Astrocyte of the cerebellum (primary cell): ENCODE measurements around the gene EHD1.

ENCODE experiments used
- DNase-seq: peaks from one replicate; pipeline ENCODE4 v3.0.0-alpha.2; 2011; ENCODE audit warnings: low read depth
- H3K4me3 ChIP-seq: 2 replicates; pipeline ENCODE4 v1.5.1; 2011; ENCODE audit warnings: mild to moderate bottlenecking, low read depth, low read length, moderate library complexity
- in situ Hi-C: cut with HindIII; loops from 2 replicates; pipeline ENCODE4 v1.10.0; 2017; ENCODE audit warnings: low sequenced_read_pairs
- TF ChIP-seq, protein P1 (sequence below): IDR thresholded peaks from 2 replicates; pipeline ENCODE4 v1.5.1; 2012; ENCODE audit warnings: low read length, low read depth, moderate library complexity, mild to moderate bottlenecking; ENCODE audit errors: missing control alignments

Gene EHD1

DNA sequence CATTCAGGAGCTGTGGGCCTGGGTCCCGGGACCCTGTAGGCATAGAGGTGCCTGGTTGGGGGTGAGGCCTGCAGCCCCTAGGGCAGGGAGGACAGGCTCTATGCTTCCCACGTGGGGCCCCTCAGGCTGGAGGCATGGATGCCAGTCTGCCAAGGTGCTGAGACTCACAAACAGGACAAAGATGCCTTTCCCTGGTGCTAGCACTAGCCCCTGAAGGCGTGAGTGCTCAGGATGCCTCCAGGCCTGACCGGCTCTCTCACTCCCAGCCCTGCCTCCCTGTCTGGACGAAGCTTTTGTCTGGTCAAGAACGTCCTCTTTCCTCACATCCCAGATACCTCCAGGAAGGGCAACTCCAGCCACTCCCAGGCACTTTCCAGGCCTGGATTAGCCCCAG is 36.1 kb downstream of the EHD1 start:
- in situ Hi-C loops, result no loop called here
- DNase-seq, result no peak
- TF ChIP-seq, protein P1, sequence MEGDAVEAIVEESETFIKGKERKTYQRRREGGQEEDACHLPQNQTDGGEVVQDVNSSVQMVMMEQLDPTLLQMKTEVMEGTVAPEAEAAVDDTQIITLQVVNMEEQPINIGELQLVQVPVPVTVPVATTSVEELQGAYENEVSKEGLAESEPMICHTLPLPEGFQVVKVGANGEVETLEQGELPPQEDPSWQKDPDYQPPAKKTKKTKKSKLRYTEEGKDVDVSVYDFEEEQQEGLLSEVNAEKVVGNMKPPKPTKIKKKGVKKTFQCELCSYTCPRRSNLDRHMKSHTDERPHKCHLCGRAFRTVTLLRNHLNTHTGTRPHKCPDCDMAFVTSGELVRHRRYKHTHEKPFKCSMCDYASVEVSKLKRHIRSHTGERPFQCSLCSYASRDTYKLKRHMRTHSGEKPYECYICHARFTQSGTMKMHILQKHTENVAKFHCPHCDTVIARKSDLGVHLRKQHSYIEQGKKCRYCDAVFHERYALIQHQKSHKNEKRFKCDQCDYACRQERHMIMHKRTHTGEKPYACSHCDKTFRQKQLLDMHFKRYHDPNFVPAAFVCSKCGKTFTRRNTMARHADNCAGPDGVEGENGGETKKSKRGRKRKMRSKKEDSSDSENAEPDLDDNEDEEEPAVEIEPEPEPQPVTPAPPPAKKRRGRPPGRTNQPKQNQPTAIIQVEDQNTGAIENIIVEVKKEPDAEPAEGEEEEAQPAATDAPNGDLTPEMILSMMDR, result no peak

DNA sequence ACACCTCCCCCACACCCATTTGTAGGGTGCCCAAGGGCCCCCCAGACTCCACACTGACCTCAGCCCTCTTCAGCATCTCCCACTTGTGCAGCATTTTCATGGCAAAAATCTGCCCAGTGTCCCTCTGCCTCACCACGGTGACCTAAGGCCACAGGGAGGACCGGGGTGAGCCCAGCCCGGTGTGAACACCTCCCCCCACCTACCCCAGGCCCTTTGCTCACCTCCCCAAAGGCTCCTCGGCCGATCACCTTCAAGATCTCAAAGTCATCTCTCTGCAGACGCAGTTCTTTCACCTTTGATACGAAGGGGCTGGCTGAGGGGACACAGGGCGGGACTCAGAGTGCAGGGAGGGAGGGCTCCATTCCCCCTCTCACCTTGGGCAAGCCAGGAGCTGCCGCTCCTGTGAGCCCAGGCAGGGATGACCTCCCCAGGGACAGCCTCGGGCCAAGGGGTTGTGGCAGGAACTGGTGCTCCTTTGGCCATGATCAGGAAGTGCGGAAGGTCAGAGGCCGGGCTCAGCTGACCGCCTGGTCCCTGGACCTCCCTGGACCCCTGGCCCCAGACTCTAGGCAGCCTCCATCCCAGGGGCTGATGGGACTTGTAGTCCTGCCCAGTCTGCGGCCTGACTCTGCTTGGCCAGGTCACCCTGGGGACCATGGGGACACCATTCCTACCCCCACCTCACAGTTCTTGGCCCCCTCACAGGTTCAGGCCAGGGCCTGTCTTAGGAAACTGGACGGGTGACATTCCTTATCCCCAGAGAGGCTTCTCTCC is 36.6 kb downstream of the EHD1 start:
- no peak overlapping the region for H3K4me3 ChIP-seq
- TF ChIP-seq, protein P1, result no peak
- in situ Hi-C loops, result no loop called here
- no peak for DNase-seq

More for the DNA sequence above, 36.1 kb downstream of the EHD1 start:
- no peak overlapping the region for H3K4me3 ChIP-seq

DNA sequence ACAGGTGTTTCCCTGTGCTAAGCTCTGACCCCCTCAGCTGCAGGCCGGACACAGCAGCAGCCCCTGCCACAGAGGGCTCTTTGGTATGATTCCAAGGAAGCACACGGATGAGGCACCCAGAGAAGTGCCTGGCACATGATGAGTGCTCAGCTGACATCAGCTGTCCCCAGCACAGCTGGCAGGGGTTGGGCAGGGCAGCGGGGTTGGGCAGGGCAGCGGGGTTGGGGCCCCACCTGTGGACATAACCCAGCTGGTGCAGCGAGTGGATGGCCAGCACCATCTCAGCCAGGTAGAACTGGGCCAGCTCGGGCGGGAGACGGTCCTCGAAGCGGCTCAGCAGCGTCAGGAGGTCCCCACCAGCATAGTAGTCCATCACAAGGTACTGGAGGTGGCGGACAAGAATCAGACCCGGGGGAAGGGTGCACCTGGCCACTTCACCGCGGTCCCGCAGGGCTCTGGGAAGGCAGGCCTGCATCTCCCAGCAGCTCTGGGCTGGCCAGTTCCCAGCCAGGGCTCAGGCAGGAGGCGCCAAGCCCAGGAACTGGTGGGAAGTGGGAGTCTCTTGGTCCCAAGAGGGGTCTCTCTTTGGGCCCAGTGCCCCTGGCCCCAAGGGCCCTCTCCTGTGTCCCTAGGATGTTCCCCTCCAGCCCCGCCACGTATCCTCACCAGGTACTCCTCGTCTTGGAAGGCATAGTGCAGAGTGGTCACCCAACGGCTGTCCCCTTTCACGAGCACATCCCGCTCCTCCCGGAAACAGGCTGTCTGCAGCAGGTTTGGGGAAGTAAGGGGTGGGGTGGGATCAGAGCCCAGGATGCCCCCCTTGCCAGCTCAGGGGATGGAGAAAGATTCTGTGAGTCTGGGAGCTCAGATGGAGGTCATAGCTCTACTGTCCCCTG is 38.3 kb downstream of the EHD1 start:
- in situ Hi-C loops, result no loop called here
- no peak overlapping the region for H3K4me3 ChIP-seq
- TF ChIP-seq, protein P1, result no peak
- DNase-seq, result no peak

DNA sequence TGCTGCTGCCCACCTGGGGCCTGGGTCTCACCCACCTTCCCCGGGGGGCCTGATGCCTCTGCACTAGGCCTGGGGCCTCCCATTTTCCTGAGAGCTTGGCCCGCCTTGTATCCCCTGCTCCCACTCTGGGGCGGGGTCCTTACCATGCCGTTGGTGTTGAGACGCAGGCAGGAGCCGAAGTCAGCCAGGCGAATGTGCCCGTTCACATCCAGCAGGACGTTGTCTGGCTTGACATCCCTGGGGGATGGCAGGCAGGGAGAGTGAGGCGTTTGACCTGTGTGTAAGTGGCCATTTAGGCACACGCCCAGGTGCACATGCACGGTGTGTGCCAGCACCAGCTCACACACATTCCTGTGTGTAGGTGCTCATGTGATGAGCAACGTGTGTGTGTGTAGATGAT is 39.1 kb downstream of the EHD1 start:
- TF ChIP-seq, protein P1, result no peak
- DNase-seq, result no peak
- H3K4me3 ChIP-seq, result no peak overlapping the region
- in situ Hi-C loops, result no loop called here

DNA sequence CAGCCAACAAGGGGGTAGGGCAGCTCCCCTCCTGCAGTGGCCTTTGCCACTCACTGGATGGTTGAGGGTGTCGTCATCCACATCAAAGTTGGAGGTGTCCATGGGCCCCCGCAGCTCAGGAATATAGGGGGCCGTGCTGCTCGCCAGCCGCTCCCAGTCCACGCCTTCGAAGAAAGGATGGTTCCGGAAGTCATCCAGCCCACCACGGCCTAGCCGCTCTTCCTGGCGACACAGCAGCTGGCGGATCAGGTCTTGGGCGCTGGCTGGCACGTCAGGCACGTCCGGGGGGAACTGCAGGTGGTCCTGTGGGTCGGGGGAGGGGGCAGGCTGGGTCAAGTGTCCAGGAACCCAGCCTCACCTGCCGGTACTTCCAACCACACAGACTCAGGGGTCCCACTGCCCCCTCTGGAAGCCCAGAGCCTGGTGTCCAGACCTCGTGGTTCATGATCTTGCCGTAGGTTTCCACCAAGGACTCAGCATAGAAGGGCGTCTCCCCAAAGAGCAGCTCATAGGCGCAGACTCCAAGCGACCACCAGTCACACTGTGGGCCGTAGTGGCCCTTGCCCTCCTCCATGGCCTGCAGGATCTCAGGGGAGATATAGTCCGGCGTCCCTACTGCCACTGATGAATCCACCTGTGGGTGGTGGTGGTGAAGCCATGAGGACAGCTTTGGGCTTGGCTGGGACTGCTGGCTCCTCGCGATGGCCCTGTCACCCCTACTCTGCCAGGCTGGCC is 39.7 kb downstream of the EHD1 start:
- no peak overlapping the region for H3K4me3 ChIP-seq
- no peak for DNase-seq
- TF ChIP-seq, protein P1, result no peak
- in situ Hi-C loops, result no loop called here

DNA sequence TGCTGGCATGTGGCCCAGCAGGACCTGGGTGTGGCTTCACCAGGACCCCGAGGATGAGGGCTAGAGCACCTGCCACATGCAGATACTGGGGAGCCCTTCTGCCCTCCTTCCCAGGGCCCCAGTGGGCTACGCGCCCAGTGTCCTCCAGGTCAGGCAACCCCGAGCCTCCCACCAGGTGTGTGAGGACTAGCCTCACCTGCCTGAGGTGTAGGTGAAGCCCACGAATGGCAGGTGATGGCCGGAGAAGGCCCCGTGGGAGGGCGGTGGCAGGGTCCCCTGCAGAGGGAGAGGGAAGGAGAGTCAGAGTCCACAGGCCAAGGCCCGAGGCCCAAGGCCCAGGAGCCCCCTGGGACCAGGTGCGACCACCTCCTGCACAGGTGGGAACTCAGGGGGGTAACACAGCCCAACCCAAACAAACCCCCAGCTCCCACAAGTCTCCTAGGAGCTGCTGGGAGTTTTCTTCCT is 40.5 kb downstream of the EHD1 start:
- TF ChIP-seq, protein P1, result no peak
- DNase-seq, result no peak
- in situ Hi-C loops, result no loop called here
- no peak overlapping the region for H3K4me3 ChIP-seq
